ENCODE measurements around the gene BAIAP2.

GRCh38 chr17:81134064-81134781, 99.3 kb downstream of the BAIAP2 start:
- TF ChIP-seq CTCF (conservative IDR thresholded peaks at IDR 0.05) (no peak), ZFX (IDR thresholded peaks at IDR 0.05) (no peak)

All from C4-2B (cell line).